Sigmoid colon (tissue), 7 donors: ENCODE data around the gene NRG4. TPM values are rescaled to one million over a fixed set of nuclear protein-coding genes. Genes with fewer than 3 reads are reported as not detected.

Source experiments
- DNase-seq: peaks from one replicate; pipeline ENCODE4 v3.0.0-alpha.2; 2019
- H3K27ac ChIP-seq, 4 donors: fragments of 200-600 bp; sonication (generic); one replicate each; pipeline ENCODE4 v1.5.1; 2016 to 2019; ENCODE audit warnings: mild to moderate bottlenecking in 1 of 4
- H3K27me3 ChIP-seq, 3 donors: fragments of 200-600 bp; sonication (generic); one replicate each; pipeline ENCODE4 v1.5.1; 2019; ENCODE audit warnings: mild to moderate bottlenecking in 1 of 3
- H3K36me3 ChIP-seq, 4 donors: fragments of 200-600 bp; sonication (generic); one replicate each; pipeline ENCODE4 v1.5.1; 2016 to 2019
- H3K4me1 ChIP-seq, 4 donors: fragments of 200-600 bp; sonication (generic); one replicate each; pipeline ENCODE4 v1.5.1; 2017 to 2019
- H3K4me3 ChIP-seq, 4 donors: fragments of 200-600 bp; sonication (generic); one replicate each; pipeline ENCODE4 v1.5.1; 2017 to 2019; ENCODE audit warnings: mild to moderate bottlenecking in 2 of 4, moderate library complexity in 1 of 4
- H3K9me3 ChIP-seq, 4 donors: fragments of 200-600 bp in 3 of 4; sonication (generic) in 3 of 4; one replicate each; pipeline versions ENCODE4 v1.5.1 to v1.6.1; 2013 to 2019
- CTCF ChIP-seq, 4 experiments: fragments of 450-650 bp in 3 of 4; fragments of 200-600 bp in 1 of 4; IDR thresholded peaks; one replicate each; pipeline ENCODE4 v1.5.1; 2016 to 2019; ENCODE audit warnings: antibody characterized with exemption in 4 of 4, mild to moderate bottlenecking in 3 of 4, moderate library complexity in 2 of 4
- EP300 ChIP-seq, 4 donors: sonication (generic); formaldehyde crosslinking; IDR thresholded peaks; one replicate each; pipeline ENCODE4 v1.6.1; 2017; ENCODE audit warnings: antibody characterized with exemption in 4 of 4
- POLR2A ChIP-seq, 2 donors: fragments of 450-650 bp; IDR thresholded peaks; one replicate each; pipeline ENCODE4 v1.6.1; 2016; ENCODE audit warnings: antibody characterized with exemption in 2 of 2, mild to moderate bottlenecking in 2 of 2, moderate library complexity in 2 of 2
- POLR2AphosphoS5 ChIP-seq, 4 donors: sonication (generic); formaldehyde crosslinking; IDR thresholded peaks; one replicate each; pipeline ENCODE4 v1.6.1; 2017; ENCODE audit warnings: antibody characterized with exemption in 4 of 4
- WGBS, 2 donors: extraction: QIAGEN DNeasy Blood & Tissue Kit; methylation state at CpG; one replicate each; pipeline ENCODE4 v1.1.7; 2013; 5-methylcytosine and 5-hydroxymethylcytosine counted together
- intact Hi-C: fragments of 100-400 bp; cut with DNase I; formaldehyde crosslinking; loops from one replicate; pipeline ENCODE4 v1.15.1; 2023
- polyA plus RNA-seq, 3 donors: library from polyadenylated mRNA; stranded (reverse); fragments of 200-250 nt; gene quantifications; one replicate each; pipeline ENCODE4 v1.2.3, GENCODE V29; 2013
- total RNA-seq, 4 donors: library from RNA; depleted of rRNA; stranded (reverse); fragments of >200 nt; gene quantifications; one replicate each; pipeline ENCODE4 v1.1.0, GENCODE V29; 2016
- donor health status: healthy with polysubstance abuse.
- donor health status: Bipolar disorder and iron deficiency.
- donor health status: healthy.

Gene NRG4
- total RNA-seq (not detected), polyA plus RNA-seq (1 to 10 TPM in 2 of 3 donors, under 1 TPM in 1; 0.76 to 3.9 (median 3.0) TPM)

GRCh38 chr15:76011627-76012551 lies at the start of gene NRG4:
Gene NRG4, minus strand, starts transcription at chr15:76012424. Its CDS starts 1,194 bp downstream, at chr15:76011230.
- DNase-seq, result no peak
- intact Hi-C loops, result no loop called here
- H3K27me3 ChIP-seq, result no peaks in the 10 kb centered on the region
- 7 to 20% methylated on average over 13 of the region's 13 CpGs for WGBS, 2 donors
- TF ChIP-seq CTCF (IDR thresholded peaks at IDR 0.05) (no peak), POLR2AphosphoS5 (IDR thresholded peaks at IDR 0.05) (no peak), EP300 (IDR thresholded peaks at IDR 0.05) (no peak), POLR2A (IDR thresholded peaks at IDR 0.05) (no peak)
- no peak within 1 kb of the TSS for H3K27ac ChIP-seq
- peaks cover 0 to 5% (median 2%) of the 10 kb centered on the region in 4 donors for H3K4me1 ChIP-seq
- peak within 1 kb of the TSS in 1 of 4 donors; percentile 14 for H3K4me3 ChIP-seq
- H3K9me3 ChIP-seq, result no peaks in the 10 kb centered on the region
- no peaks in the 10 kb centered on the region for H3K36me3 ChIP-seq

- Histone ChIP-seq H3K4me1 (peaks cover 0 to 19% (median 16%) of the 10 kb centered on the region in 4 donors), H3K36me3 (no peaks in the 10 kb centered on the region), H3K9me3 (no peaks in the 10 kb centered on the region), H3K27me3 (peaks cover 0 to 22% (median 22%) of the 10 kb centered on the region in 3 donors), H3K4me3 (no peak overlapping the region), H3K27ac (no peak overlapping the region)
- 82 to 86% methylated on average over 5 of the region's 5 CpGs for WGBS, 2 donors
- TF ChIP-seq POLR2A (IDR thresholded peaks at IDR 0.05) (no peak), CTCF (IDR thresholded peaks at IDR 0.05) (no peak), EP300 (IDR thresholded peaks at IDR 0.05) (no peak), POLR2AphosphoS5 (IDR thresholded peaks at IDR 0.05) (no peak)
- no peak for DNase-seq
- intact Hi-C loops, result no loop called here
Observed at GRCh38 chr15:76061700-76062099, 49.5 kb upstream of the NRG4 start.

- H3K9me3 ChIP-seq, result no peaks in the 10 kb centered on the region
- no peak for DNase-seq
- TF ChIP-seq POLR2AphosphoS5 (IDR thresholded peaks at IDR 0.05), result no peak
- TF ChIP-seq CTCF (IDR thresholded peaks at IDR 0.05), result no peak
- no peak for TF ChIP-seq EP300 (IDR thresholded peaks at IDR 0.05)
- TF ChIP-seq POLR2A (IDR thresholded peaks at IDR 0.05), result no peak
- peak overlapping the region; percentile 19 to 70 (median 60) for H3K4me3 ChIP-seq
- WGBS, 2 donors, result 15 to 21% methylated on average over 20 of the region's 20 CpGs
- intact Hi-C loops, result no loop called here
- no peaks in the 10 kb centered on the region for H3K36me3 ChIP-seq
- no peak overlapping the region for H3K27ac ChIP-seq
- H3K27me3 ChIP-seq, result peaks cover 0 to 22% (median 10%) of the 10 kb centered on the region in 3 donors
- peaks cover 0 to 19% (median 16%) of the 10 kb centered on the region in 4 donors for H3K4me1 ChIP-seq
Observed at GRCh38 chr15:76060118-76060989, 48.1 kb upstream of the NRG4 start.

GRCh38 chr15:76059320-76060117 lies 47.3 kb upstream of the NRG4 start, which contains the start of gene TMEM266:
Gene TMEM266, plus strand, starts transcription at chr15:76059985. Its CDS starts 74,279 bp downstream, at chr15:76134264.
- no peak for DNase-seq
- Histone ChIP-seq H3K27ac (peak within 1 kb of the TSS in 1 of 4 donors; percentile 29), H3K4me1 (peaks cover 0 to 19% (median 16%) of the 10 kb centered on the region in 4 donors), H3K27me3 (peaks cover 0 to 22% (median 9%) of the 10 kb centered on the region in 3 donors), H3K4me3 (peak within 1 kb of the TSS; percentile 45 to 70 (median 60)), H3K9me3 (no peaks in the 10 kb centered on the region), H3K36me3 (no peaks in the 10 kb centered on the region)
- intact Hi-C loops, result no loop called here
- 1% methylated on average over 107 of the region's 107 CpGs for WGBS, 2 donors
- TF ChIP-seq POLR2AphosphoS5 (IDR thresholded peaks at IDR 0.05) (no peak), EP300 (IDR thresholded peaks at IDR 0.05) (no peak), CTCF (IDR thresholded peaks at IDR 0.05) (no peak), POLR2A (IDR thresholded peaks at IDR 0.05) (no peak)
